ENCODE data around the gene TRIM45.

DNA sequence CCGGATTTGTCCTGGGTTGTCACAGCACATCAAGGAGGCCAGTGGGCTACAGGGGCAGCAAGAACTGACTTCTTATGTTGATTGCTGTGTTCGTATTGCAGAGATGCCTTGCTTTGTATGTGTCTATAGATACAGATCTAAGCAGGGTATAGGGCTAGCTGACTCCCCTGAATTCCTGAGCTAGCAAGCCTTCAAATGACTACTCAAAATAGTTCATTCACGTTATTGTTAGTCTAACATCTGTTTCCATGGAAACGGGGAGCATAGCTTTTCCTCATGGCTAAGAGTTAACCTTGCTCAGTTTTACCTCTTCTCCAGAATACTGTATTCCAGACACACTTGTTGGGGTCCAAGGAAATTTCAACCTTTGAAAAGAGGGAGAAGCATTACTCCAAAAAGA lies 24.1 kb downstream of the TRIM45 start:
- TF ChIP-seq EZH2 (IDR thresholded peaks at IDR 0.05; ENCODE audit: insufficient read depth, poor library complexity, severe bottlenecking), result no peak
- no peak for TF ChIP-seq EZH2phosphoT487 (IDR thresholded peaks at IDR 0.05; ENCODE audit: insufficient read depth, low read depth)

All from GM23248 (cell line).